ENCODE measurements around the gene NETO2. TPM values are rescaled to one million over a fixed set of nuclear protein-coding genes. Genes with fewer than 3 reads are reported as not detected.
"Not testable (repeated sequence)": the region's sequence is repeated elsewhere in the genome, so short reads cannot be mapped to it uniquely, and the experiment has no call there.

NETO2 gene
- total and polyA plus RNA-seq, 2 donors (not counting 1 experiment from before 2014, with no cell fraction given) = 3.0 to 13.2 TPM

GRCh38 chr16:47057630-47057993, 86.1 kb downstream of the NETO2 start:
- Histone ChIP-seq H3K27ac (ENCODE audit: insufficient read depth, low read length) (no peak overlapping the region), H2AFZ (ENCODE audit: low read length) (no peak overlapping the region), H3K4me2 (ENCODE audit: extremely low read depth, insufficient read depth, low read length) (no peak overlapping the region), H3K36me3 (ENCODE audit: control insufficient read depth, insufficient read depth, low read length) (no peaks in the 10 kb centered on the region), H3K27me3 (ENCODE audit: control insufficient read depth, insufficient read depth, low read length) (peaks cover 11% of the 10 kb centered on the region), H3K4me1 (ENCODE audit: control insufficient read depth, extremely low read depth, insufficient read depth, low read length) (no peaks in the 10 kb centered on the region), H4K20me1 (ENCODE audit: control insufficient read depth, extremely low read depth, insufficient read depth, low read length) (no peaks in the 10 kb centered on the region), H3K9me3 (ENCODE audit: control insufficient read depth, insufficient read depth, low read depth, low read length) (no peaks in the 10 kb centered on the region), H3K9ac (ENCODE audit: insufficient read depth, low read length) (no peak overlapping the region), H3K4me3 (replicated peaks in 1 of 4; ENCODE audit: control extremely low read depth in 1 of 4, insufficient read depth in 1 of 4, low read depth in 3 of 4, low read length in 4 of 4) (no peak overlapping the region), H3K79me2 (ENCODE audit: control insufficient read depth, insufficient read depth, low read length) (no peaks in the 10 kb centered on the region)
- no peak for TF ChIP-seq EZH2 (IDR thresholded peaks at IDR 0.05; ENCODE audit: low read length, missing control alignments)
- no peak for TF ChIP-seq CTCF (conservative IDR thresholded peaks at IDR 0.05 in 1 of 2, IDR thresholded peaks at IDR 0.05 in 1 of 2; ENCODE audit: low read depth in 1 of 2, low read length in 2 of 2)
- no peak for DNase-seq (ENCODE audit: low read depth in 2 of 2)

DNA sequence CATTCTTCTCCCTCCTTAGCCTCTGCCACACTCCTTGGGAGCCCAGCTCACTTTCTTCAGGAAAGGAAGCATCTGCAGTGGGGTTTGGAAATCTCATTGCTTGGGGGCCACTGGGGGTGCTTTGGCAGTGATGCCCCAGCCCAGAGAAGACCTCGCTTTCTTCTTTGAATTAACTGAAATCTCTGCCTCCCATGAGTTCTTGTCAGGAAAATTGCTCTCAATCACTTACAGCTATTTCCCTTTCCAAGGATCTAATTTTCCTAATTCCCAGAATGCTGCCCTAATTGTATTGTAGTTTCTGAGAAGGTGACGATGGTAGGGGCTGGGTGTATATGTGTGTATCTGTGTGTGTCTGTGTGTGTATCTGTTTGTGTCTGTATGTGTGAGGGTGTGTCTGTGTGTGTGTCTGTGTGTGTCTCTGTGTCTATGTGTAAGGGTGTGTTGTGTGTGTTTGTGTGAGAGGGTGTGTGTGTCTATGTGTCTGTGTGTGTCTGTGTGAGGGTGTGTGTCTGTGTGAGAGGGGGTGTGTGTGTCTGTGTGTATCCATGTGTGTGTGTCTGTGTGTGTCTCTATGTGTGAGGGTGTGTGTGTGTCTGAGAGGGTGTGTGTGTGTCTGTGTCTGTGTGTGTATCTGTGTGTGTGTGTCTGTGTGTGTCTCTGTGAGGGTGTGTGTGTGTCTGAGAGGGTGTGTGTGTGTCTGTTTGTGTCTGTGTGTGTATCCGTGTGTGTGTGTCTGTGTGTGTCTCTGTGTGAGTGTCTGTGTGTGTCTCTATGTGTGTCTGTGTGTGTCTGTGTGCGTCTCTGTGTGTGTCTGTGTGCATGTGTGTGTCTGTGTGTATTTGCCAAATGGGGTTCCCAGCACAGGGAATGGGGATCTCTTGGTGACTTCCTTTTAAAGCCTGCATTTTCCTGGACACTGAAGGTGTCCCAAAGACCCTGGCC, 86.8 kb downstream of the NETO2 start:
- Histone ChIP-seq H3K27ac (ENCODE audit: insufficient read depth, low read length) (no peak overlapping the region), H4K20me1 (ENCODE audit: control insufficient read depth, extremely low read depth, insufficient read depth, low read length) (no peaks in the 10 kb centered on the region), H3K9me3 (ENCODE audit: control insufficient read depth, insufficient read depth, low read depth, low read length) (no peaks in the 10 kb centered on the region), H3K36me3 (ENCODE audit: control insufficient read depth, insufficient read depth, low read length) (no peaks in the 10 kb centered on the region), H2AFZ (ENCODE audit: low read length) (no peak overlapping the region), H3K9ac (ENCODE audit: insufficient read depth, low read length) (no peak overlapping the region), H3K4me2 (ENCODE audit: extremely low read depth, insufficient read depth, low read length) (no peak overlapping the region), H3K4me3 (replicated peaks in 1 of 4; ENCODE audit: control extremely low read depth in 1 of 4, insufficient read depth in 1 of 4, low read depth in 3 of 4, low read length in 4 of 4) (no peak overlapping the region), H3K79me2 (ENCODE audit: control insufficient read depth, insufficient read depth, low read length) (no peaks in the 10 kb centered on the region), H3K4me1 (ENCODE audit: control insufficient read depth, extremely low read depth, insufficient read depth, low read length) (no peaks in the 10 kb centered on the region), H3K27me3 (ENCODE audit: control insufficient read depth, insufficient read depth, low read length) (peaks cover 8% of the 10 kb centered on the region)
- TF ChIP-seq CTCF (conservative IDR thresholded peaks at IDR 0.05 in 1 of 2, IDR thresholded peaks at IDR 0.05 in 1 of 2; ENCODE audit: low read depth in 1 of 2, low read length in 2 of 2) (no peak), EZH2 (IDR thresholded peaks at IDR 0.05; ENCODE audit: low read length, missing control alignments) (no peak)
- DNase-seq (ENCODE audit: low read depth in 2 of 2) = no peak

DNA sequence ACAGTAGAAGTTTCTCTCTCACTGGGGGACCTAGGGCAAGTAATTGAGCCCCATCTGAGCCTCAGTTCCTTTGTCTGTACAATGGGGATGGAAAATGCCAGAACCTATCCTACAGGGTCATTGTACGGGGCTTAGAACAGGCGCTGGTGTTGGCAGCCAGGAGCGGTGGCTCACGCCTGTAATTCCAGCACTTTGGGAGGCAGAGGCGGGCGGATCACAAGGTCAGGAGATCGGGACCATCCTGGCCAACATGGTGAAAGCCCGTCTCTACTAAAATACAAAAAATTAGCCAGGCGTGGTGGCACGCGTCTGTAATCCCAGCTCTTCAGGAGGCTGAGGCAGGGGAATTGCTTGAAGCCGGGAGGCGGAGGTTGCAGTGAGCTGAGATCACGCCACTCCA, 87.7 kb downstream of the NETO2 start:
- not testable (repeated sequence) for H4K20me1 ChIP-seq (ENCODE audit: control insufficient read depth, extremely low read depth, insufficient read depth, low read length); H3K27ac ChIP-seq (ENCODE audit: insufficient read depth, low read length); DNase-seq (ENCODE audit: low read depth in 2 of 2); H3K79me2 ChIP-seq (ENCODE audit: control insufficient read depth, insufficient read depth, low read length); H3K36me3 ChIP-seq (ENCODE audit: control insufficient read depth, insufficient read depth, low read length); H3K4me3 ChIP-seq (replicated peaks in 1 of 4; ENCODE audit: control extremely low read depth in 1 of 4, insufficient read depth in 1 of 4, low read depth in 3 of 4, low read length in 4 of 4); H2AFZ ChIP-seq (ENCODE audit: low read length); H3K4me2 ChIP-seq (ENCODE audit: extremely low read depth, insufficient read depth, low read length); H3K4me1 ChIP-seq (ENCODE audit: control insufficient read depth, extremely low read depth, insufficient read depth, low read length); H3K9me3 ChIP-seq (ENCODE audit: control insufficient read depth, insufficient read depth, low read depth, low read length); H3K9ac ChIP-seq (ENCODE audit: insufficient read depth, low read length); H3K27me3 ChIP-seq (ENCODE audit: control insufficient read depth, insufficient read depth, low read length)
